Islet precursor cell (in vitro differentiated cells): Measurements from ENCODE around the gene DPY19L3.
"Not testable (repeated sequence)": the region's sequence is repeated elsewhere in the genome, so short reads cannot be mapped to it uniquely, and the experiment has no call there.

Experiments used
- DNase-seq: peaks from one replicate; pipeline ENCODE4 v3.0.0-alpha.2; 2018

The DPY19L3 gene

GRCh38 chr19:32447534-32447933 lies 42.0 kb downstream of the DPY19L3 start:
- DNase-seq = not testable (repeated sequence)

DNA sequence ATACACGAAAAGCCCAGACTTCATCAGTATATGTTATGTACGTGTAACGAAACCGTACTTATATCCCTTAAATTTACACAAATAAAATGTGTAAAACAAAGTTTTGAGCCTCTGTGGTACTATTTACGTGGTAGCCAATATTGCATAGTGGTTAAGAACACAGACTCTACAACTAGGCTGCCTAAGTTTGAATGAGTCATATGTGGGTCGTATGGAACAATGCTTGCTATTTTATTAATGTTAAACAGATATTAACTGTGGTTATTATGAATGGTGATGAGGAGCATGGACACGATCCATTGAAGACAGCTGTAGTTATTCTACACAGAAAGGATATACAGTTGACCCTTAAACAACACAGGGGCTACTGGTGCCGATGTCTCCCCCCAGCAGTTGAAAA lies 42.5 kb downstream of the DPY19L3 start:
- no peak for DNase-seq

- no peak for DNase-seq
Observed at GRCh38 chr19:32450217-32450616, 44.6 kb downstream of the DPY19L3 start.

DNA sequence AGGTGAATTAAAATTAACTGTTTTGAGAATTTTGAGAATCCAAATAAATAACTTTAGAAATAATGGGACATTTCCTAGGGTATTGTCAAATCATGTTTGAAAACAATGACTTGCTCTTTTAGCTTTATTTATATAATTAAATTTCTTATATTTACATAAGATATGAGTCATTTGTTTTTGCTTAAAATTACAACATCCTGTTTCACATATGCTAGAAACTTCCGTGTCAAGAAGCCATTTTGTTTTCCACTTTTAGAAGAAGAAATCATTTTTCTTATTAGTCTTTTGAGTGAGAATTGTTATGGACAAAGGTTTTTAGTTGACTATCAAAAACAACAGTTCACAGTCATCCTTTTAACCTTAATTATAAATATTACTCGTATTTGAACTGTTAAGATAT lies 48.2 kb downstream of the DPY19L3 start:
- no peak for DNase-seq

DNA sequence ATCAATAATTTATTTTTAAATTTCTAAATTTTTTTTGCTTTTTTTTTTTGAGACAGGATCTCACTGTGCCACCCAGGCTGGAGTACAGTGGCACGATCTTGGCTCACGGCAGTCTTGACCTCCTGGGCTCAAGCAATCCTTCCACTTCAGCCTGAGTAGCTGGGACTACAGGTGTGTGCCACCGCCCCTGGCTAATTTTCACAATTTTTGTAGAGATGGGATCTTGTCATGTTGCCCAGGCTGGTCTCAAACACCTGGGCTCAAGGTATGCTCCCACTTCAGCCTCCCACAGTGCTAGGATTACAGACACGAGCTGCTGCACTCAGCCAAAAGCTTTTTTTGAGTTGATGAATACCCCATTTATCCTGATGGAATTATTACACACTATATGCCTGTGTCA lies 50.8 kb downstream of the DPY19L3 start:
- DNase-seq = no peak

GRCh38 chr19:32457571-32458158 lies 52.1 kb downstream of the DPY19L3 start:
- DNase-seq = no peak

DNA sequence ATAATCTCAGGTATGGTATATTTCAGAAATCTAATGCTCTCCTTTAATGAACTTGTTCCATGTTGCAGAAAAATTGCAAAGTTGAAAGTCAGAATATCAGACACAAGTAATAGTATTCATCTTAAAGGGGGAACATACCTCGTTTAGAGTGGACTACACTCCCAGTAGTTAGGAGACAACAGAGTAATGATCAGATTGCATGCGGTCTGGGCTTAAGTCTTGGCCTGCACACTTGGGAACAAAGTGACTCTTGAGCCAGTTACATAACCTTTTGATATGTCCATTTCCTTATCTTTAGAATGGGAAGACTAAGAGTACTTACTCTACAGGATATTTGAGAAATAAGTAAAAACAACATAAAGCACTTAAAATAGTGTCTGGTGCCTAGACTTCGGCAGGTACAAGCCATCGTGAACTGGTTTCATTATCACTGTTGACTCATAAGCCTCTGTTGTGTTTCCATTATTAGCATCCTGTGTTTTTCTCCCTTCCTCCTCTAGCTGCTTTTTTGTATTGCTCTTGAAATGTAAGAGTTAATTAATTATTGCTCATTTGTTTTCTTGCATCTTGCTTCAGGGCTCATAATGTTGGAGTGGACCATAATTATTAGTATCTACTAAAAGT lies 53.0 kb downstream of the DPY19L3 start:
- DNase-seq = no peak

GRCh38 chr19:32459204-32459865 lies 53.8 kb downstream of the DPY19L3 start:
- DNase-seq = no peak

- no peak for DNase-seq
Observed at GRCh38 chr19:32460476-32460875, 54.9 kb downstream of the DPY19L3 start.

DNA sequence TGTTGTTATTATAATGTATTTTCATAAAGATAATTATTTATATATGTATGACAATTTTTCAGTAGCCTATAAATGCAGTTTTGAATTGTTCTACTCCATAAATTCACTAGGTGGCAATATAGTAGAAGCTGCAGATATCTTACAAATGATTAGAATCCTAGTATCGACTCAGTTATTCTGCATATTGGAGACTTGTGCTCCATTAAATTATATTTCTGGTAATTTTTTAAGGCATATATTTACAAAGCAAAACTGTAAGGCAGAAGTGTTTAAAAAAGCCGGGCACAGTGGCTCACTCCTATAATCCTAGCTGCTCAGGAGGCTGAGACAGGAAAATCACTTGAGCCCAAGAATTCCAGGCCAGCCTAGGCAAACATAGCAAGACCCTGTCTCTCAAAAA lies 58.7 kb downstream of the DPY19L3 start:
- DNase-seq = no peak

DNA sequence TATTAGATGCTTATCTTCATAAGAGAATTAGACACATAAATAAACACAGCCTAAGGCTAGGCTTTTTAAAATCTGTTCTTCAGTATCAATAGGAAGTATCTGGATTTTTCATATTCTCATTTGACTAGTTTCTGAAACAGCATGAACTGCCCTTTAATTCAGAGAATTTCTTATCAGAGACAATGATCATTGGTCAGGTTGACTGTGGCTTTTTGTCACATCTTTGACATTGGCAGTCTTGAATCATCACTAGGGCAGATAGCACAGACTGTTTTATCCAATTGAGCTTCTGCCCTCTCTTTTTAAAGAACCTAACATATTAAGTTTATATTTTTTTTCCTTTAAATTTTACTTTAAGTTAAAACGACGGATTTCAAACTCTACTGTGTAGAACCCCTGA lies 59.6 kb downstream of the DPY19L3 start:
- DNase-seq = no peak

- DNase-seq = no peak
Observed at GRCh38 chr19:32469795-32470194, 64.2 kb downstream of the DPY19L3 start.

GRCh38 chr19:32471095-32471494 lies 65.5 kb downstream of the DPY19L3 start:
- peak; percentile 73 for DNase-seq

GRCh38 chr19:32471811-32472210 lies 66.2 kb downstream of the DPY19L3 start:
- DNase-seq = no peak

DNA sequence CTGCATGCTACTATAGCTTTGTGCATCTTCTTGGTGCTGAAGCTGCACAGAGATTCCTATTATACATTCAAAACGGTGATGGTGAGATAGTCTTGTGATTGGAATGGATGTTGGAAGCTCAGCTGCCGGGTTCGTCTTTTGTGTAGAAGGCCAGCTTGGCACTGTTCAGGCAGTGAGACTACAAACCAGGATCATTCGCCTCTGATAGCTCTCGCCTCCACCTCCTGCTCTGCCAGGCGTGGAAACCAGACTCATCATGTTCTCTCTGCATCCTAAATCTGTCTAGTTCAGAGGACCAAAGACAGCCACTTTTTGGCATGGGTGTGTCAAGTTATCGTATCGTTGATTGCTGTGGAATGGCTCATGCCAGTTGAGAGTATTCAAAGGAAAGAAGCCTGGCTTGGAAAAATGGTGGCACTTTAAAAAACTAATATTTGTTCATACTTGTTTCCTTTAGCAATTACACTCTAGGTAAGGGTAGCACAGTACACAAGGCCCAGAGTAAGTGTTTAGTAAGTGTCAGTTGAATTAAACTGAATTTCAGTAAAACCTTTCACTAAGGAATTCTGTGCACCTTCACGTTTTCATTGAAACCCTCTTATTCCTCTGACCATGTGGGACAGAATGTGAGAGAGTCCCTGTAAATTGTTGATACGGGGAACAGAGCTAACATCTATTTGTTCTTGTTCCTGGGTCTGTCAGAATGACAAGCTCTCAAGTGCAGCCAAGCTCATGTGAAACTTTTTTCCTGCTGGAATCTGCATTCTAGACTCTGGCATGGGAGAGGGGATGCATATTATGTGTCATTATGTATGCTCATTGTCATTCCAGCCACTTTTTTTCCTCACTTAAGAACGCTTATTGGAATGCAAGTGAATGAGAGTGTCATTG lies 69.8 kb downstream of the DPY19L3 start:
- DNase-seq = no peak

- DNase-seq = no peak
Observed at GRCh38 chr19:32476032-32476350, 70.4 kb downstream of the DPY19L3 start.

- DNase-seq = no peak
Observed at GRCh38 chr19:32480321-32480720, 74.8 kb downstream of the DPY19L3 start.

- no peak for DNase-seq
Observed at GRCh38 chr19:32483574-32483973, 78.0 kb downstream of the DPY19L3 start.

DNA sequence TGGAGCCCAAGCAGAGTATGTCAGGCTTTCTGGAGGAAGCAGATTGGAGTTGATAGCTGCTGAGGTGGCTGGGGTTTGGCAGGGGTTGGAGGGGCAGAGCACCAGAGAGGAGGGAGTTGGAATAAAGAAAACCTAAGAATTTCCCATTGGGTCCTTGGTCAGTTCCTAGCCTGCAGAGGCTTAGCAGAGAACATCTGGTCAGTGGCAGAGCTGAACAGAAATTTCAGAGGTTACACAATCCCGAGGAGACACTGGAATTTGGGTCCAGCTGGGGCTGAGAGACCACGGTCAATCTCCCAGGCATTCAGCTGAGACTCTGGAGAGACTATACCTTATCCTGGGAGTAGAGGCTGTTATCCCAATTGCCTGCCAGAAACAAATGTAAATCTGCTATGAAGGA lies 84.4 kb downstream of the DPY19L3 start:
- DNase-seq = no peak

- DNase-seq = no peak
Observed at GRCh38 chr19:32497391-32497790, 91.8 kb downstream of the DPY19L3 start.

DNA sequence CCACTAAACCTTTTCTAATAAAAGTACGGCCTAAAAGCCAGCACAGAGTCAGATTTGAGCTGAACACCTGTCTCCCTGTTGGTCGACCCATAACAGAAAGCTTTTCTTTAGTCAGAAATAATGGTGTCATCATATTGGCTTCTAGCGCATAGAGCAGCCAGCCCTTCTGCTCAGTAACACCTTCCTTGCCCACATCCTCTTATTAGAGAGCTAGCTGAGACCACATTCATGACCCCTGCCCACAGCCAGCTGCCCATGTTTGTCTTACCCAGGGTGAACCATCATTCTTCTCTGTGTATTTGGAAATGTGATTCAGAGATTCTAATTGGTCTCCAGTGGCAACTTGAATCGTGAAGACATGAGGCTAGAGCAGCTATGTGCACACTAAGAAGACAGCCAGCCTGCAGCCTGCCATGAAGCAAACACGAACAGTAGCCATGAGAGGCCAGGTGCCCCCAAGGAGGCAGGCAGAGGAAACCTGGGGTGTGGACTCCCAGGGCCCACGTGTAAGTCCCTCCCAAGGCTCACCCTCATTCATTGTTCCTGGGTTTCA lies 93.2 kb downstream of the DPY19L3 start:
- no peak for DNase-seq

DNA sequence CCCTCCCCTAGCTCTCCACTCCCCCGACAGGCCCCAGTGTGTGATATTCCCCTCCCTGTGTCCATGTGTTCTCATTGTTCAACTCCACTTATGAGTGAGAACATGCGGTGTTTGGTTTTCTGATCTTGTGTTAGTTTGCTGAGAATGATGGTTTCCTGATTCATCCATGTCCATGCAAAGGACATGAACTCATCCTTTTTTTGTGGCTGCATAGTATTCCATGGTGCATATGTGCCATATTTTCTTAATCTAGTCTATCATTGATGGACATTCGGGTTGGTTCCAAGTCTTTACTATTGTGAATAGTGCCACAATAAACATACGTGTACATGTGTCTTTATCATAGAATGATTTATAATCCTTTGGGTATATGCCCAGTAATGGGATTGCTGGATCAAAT lies 106.9 kb downstream of the DPY19L3 start:
- DNase-seq = not testable (repeated sequence)

GRCh38 chr19:32519023-32519422 lies 113.5 kb downstream of the DPY19L3 start:
- no peak for DNase-seq
